OCI-LY1 (cell line): ENCODE measurements around the gene PRR23A.

Experiments
- EZH2 ChIP-seq: fragments of 200-600 bp; sonication (generic), shearing (Covaris generic); IDR thresholded peaks from 2 replicates; pipeline ENCODE4 v1.8.0; 2017; ENCODE audit warnings: borderline replicate concordance, mixed run types, mild to moderate bottlenecking, antibody characterized with exemption, low read length, moderate library complexity, mixed read lengths
- TF ChIP-seq, protein P1 (sequence below): fragments of 200-600 bp; sonication (generic), shearing (Covaris generic); IDR thresholded peaks from 2 replicates; pipeline ENCODE4 v1.5.1; 2017; ENCODE audit warnings: mild to moderate bottlenecking, antibody characterized with exemption, low read length, moderate library complexity, mixed read lengths

DNA sequence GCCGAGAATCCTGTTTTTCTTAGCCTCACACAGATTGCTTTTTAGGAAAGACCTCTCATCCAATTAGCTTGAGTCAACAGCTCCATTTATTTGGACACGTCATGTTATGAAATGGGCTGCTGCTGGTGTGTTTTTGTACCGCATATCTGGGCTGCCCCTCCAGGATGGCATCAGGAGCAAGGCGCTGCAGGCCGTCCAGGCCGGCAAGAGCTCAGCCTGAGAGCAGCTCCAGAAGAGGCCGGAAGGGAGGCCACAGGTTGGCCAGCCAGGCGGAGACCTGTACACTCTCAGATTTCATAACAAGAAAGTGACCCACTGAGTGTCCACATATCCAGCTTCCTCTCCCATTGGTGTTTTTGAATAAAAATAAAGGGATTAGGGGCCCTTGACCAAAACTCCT lies 30.7 kb downstream of the PRR23A start:
- TF ChIP-seq, protein P1, sequence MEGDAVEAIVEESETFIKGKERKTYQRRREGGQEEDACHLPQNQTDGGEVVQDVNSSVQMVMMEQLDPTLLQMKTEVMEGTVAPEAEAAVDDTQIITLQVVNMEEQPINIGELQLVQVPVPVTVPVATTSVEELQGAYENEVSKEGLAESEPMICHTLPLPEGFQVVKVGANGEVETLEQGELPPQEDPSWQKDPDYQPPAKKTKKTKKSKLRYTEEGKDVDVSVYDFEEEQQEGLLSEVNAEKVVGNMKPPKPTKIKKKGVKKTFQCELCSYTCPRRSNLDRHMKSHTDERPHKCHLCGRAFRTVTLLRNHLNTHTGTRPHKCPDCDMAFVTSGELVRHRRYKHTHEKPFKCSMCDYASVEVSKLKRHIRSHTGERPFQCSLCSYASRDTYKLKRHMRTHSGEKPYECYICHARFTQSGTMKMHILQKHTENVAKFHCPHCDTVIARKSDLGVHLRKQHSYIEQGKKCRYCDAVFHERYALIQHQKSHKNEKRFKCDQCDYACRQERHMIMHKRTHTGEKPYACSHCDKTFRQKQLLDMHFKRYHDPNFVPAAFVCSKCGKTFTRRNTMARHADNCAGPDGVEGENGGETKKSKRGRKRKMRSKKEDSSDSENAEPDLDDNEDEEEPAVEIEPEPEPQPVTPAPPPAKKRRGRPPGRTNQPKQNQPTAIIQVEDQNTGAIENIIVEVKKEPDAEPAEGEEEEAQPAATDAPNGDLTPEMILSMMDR: no peak
- TF ChIP-seq EZH2: no peak
